Osteocyte (in vitro differentiated cells): ENCODE data around the gene ZIC1. TPM values are rescaled to one million over a fixed set of nuclear protein-coding genes. Genes with fewer than 3 reads are reported as not detected.

Experiments used
- DNase-seq: peaks from one replicate; pipeline ENCODE4 v3.0.0; 2021; ENCODE audit warnings: mixed read lengths; ENCODE audit not compliant: unreplicated experiment; ENCODE audit errors: extremely low spot score
- H3K27ac Mint-ChIP-seq: one replicate; pipeline ENCODE4 v1.8.0; 2021; ENCODE audit warnings: mild to moderate bottlenecking, mixed read lengths; ENCODE audit not compliant: unreplicated experiment
- H3K27me3 Mint-ChIP-seq: one replicate; pipeline ENCODE4 v1.8.0; 2021; ENCODE audit warnings: mixed read lengths; ENCODE audit not compliant: unreplicated experiment
- H3K36me3 Mint-ChIP-seq: one replicate; pipeline ENCODE4 v1.8.0; 2021; ENCODE audit warnings: mixed read lengths; ENCODE audit not compliant: unreplicated experiment
- H3K4me1 Mint-ChIP-seq: one replicate; pipeline ENCODE4 v1.8.0; 2021; ENCODE audit warnings: mixed read lengths; ENCODE audit not compliant: unreplicated experiment
- H3K4me3 Mint-ChIP-seq: one replicate; pipeline ENCODE4 v1.8.0; 2021; ENCODE audit warnings: mild to moderate bottlenecking, moderate library complexity, mixed read lengths; ENCODE audit not compliant: unreplicated experiment
- H3K9me3 Mint-ChIP-seq: one replicate; pipeline ENCODE4 v1.8.0; 2021; ENCODE audit warnings: mixed read lengths; ENCODE audit not compliant: unreplicated experiment
- CTCF ChIP-seq: fragments of 200-600 bp; sonication (generic); IDR thresholded peaks from 2 replicates; pipeline ENCODE4 v1.5.0; 2021; ENCODE audit warnings: antibody characterized with exemption, mild to moderate bottlenecking, moderate library complexity
- total RNA-seq: library from RNA; stranded (reverse); gene quantifications from 2 replicates; pipeline ENCODE4 v1.2.1, GENCODE V29; 2021

The ZIC1 gene
- total RNA-seq, 1 donor from 2014 or later = 89.9 TPM

GRCh38 chr3:147393943-147394883 is 15.0 kb upstream of the ZIC1 start:
- Mint-ChIP-seq H3K36me3 (peaks cover 16% of the 10 kb centered on the region), H3K9me3 (no peaks in the 10 kb centered on the region), H3K27ac (peak overlapping the region; percentile 99), H3K27me3 (no peaks in the 10 kb centered on the region), H3K4me1 (peaks cover 45% of the 10 kb centered on the region), H3K4me3 (peak overlapping the region; percentile 91)
- no peak for DNase-seq
- TF ChIP-seq CTCF = no peak

GRCh38 chr3:147394884-147395225 is 14.3 kb upstream of the ZIC1 start:
- peak overlapping the region; percentile 99 for H3K27ac Mint-ChIP-seq
- no peak for DNase-seq
- H3K9me3 Mint-ChIP-seq = no peaks in the 10 kb centered on the region
- TF ChIP-seq CTCF = no peak
- peaks cover 16% of the 10 kb centered on the region for H3K36me3 Mint-ChIP-seq
- H3K4me3 Mint-ChIP-seq = peak overlapping the region; percentile 91
- H3K4me1 Mint-ChIP-seq = peaks cover 51% of the 10 kb centered on the region
- H3K27me3 Mint-ChIP-seq = no peaks in the 10 kb centered on the region

- no peak for DNase-seq
- H3K4me3 Mint-ChIP-seq = peak overlapping the region; percentile 91
- no peaks in the 10 kb centered on the region for H3K27me3 Mint-ChIP-seq
- peak overlapping the region; percentile 99 for H3K27ac Mint-ChIP-seq
- no peak for TF ChIP-seq CTCF
- peaks cover 61% of the 10 kb centered on the region for H3K4me1 Mint-ChIP-seq
- H3K9me3 Mint-ChIP-seq = no peaks in the 10 kb centered on the region
- H3K36me3 Mint-ChIP-seq = peaks cover 16% of the 10 kb centered on the region
Measured at GRCh38 chr3:147395899-147396711, 13.1 kb upstream of the ZIC1 start.

- no peak for TF ChIP-seq CTCF
Measured at GRCh38 chr3:147396712-147397046, 12.5 kb upstream of the ZIC1 start.

More at GRCh38 chr3:147396712-147397046, 12.5 kb upstream of the ZIC1 start:
- Mint-ChIP-seq H3K4me1 (peaks cover 64% of the 10 kb centered on the region), H3K27ac (peak overlapping the region; percentile 89), H3K9me3 (no peaks in the 10 kb centered on the region), H3K4me3 (peak overlapping the region; percentile 60), H3K27me3 (no peaks in the 10 kb centered on the region), H3K36me3 (peaks cover 13% of the 10 kb centered on the region)
- no peak for DNase-seq
